CD4-positive, alpha-beta T cell treated with Interleukin-6 at 100 ng/mL for 8 hours (primary cell): ENCODE measurements around the gene SLPI.

Experiments used
- DNase-seq: peaks from one replicate; pipeline ENCODE4 v3.0.0-alpha.2; 2020; ENCODE audit warnings: mixed read lengths, low spot score

Gene SLPI

GRCh38 chr20:45269754-45270270 lies 15.4 kb upstream of the SLPI start:
- no peak for DNase-seq

- no peak for DNase-seq
Observed at GRCh38 chr20:45269056-45269455, 14.7 kb upstream of the SLPI start.

- no peak for DNase-seq
Observed at GRCh38 chr20:45268531-45268930, 14.2 kb upstream of the SLPI start.

- no peak for DNase-seq
Observed at GRCh38 chr20:45266977-45267376, 12.6 kb upstream of the SLPI start.

- no peak for DNase-seq
Observed at GRCh38 chr20:45263556-45264266, 9.3 kb upstream of the SLPI start.

- DNase-seq = no peak
Observed at GRCh38 chr20:45258664-45259063, 4.3 kb upstream of the SLPI start.

GRCh38 chr20:45258259-45258658 lies 3.9 kb upstream of the SLPI start:
- no peak for DNase-seq

- no peak for DNase-seq
Observed at GRCh38 chr20:45257711-45258110, 3.3 kb upstream of the SLPI start.

GRCh38 chr20:45257161-45257560 lies 2.8 kb upstream of the SLPI start:
- DNase-seq = no peak

GRCh38 chr20:45253261-45253660 lies 1.1 kb downstream of the SLPI start:
- no peak for DNase-seq

GRCh38 chr20:45251884-45252560 lies 2.3 kb downstream of the SLPI start:
- DNase-seq = no peak

GRCh38 chr20:45248609-45249008 lies 5.8 kb downstream of the SLPI start:
- DNase-seq = no peak

GRCh38 chr20:45247865-45248264 lies 6.5 kb downstream of the SLPI start:
- no peak for DNase-seq

GRCh38 chr20:45246109-45246508 lies 8.3 kb downstream of the SLPI start:
- no peak for DNase-seq

GRCh38 chr20:45238139-45238538 lies 16.2 kb downstream of the SLPI start:
- DNase-seq = no peak

- no peak for DNase-seq
Observed at GRCh38 chr20:45235995-45236394, 18.4 kb downstream of the SLPI start.

GRCh38 chr20:45230631-45231030 lies 23.7 kb downstream of the SLPI start:
- no peak for DNase-seq

- DNase-seq = no peak
Observed at GRCh38 chr20:45229264-45230056, 24.9 kb downstream of the SLPI start.

- DNase-seq = no peak
Observed at GRCh38 chr20:45226287-45226686, 28.1 kb downstream of the SLPI start.

GRCh38 chr20:45223136-45223535 lies 31.2 kb downstream of the SLPI start:
- no peak for DNase-seq

- no peak for DNase-seq
Observed at GRCh38 chr20:45221076-45221475, 33.3 kb downstream of the SLPI start, which contains the start of gene SEMG2. Gene SEMG2 (plus strand): TSS chr20:45221373. CDS start chr20:45221390, 17 bp downstream.

- DNase-seq = no peak
Observed at GRCh38 chr20:45218636-45219035, 35.7 kb downstream of the SLPI start.

GRCh38 chr20:45218124-45218523 lies 36.2 kb downstream of the SLPI start:
- no peak for DNase-seq
